GM19452 (cell line): ENCODE measurements around the gene FBXL7.

Experiments used
- ATAC-seq: cut with Tn5 transposase; IDR thresholded peaks from one replicate; pipeline ENCODE4 v1.9.1; 2021; ENCODE audit not compliant: unreplicated experiment

The FBXL7 gene

DNA sequence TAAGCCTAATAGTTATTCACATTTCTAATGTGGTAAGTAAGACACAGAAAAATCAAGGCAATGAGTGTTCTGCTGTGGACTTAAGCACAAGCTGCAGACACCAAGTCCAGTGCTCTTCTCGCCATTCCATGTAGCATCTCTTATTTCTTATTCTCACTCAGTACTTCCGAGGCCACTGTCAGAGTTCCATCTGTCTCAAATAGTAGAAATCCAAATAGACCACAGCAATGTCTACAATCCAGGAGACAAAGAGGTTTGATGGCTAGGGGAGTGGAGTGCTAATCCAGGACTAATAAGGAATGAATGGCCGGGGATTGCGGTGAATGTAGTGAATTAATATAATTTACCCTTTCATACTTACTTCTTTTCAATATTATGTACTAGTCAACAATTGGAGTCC lies 147.3 kb downstream of the FBXL7 start:
- no peak for ATAC-seq

- no peak for ATAC-seq
These were observed 150.3 kb downstream of the FBXL7 start for GRCh38 chr5:15650266-15650665.

- ATAC-seq, result no peak
These were observed 154.8 kb downstream of the FBXL7 start for GRCh38 chr5:15654779-15655178.

DNA sequence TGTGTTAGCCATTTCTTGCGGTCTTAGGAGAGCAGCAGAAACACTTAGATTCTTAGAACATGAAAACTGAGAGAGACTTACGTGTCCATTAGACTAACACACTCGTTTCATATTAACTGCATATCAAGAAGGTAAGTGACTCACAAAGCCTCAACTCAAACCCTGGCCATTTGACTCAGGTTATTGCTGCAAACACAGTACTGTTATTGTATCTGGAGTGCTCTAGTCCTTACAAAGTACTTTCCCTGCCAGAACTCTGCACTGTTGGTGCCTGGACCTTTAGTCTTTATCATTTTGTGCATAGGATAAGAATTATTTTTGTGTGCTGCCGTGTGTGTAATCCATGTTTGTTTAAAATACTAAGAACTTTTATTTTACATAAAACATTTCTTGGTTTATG lies 155.7 kb downstream of the FBXL7 start:
- ATAC-seq, result no peak

DNA sequence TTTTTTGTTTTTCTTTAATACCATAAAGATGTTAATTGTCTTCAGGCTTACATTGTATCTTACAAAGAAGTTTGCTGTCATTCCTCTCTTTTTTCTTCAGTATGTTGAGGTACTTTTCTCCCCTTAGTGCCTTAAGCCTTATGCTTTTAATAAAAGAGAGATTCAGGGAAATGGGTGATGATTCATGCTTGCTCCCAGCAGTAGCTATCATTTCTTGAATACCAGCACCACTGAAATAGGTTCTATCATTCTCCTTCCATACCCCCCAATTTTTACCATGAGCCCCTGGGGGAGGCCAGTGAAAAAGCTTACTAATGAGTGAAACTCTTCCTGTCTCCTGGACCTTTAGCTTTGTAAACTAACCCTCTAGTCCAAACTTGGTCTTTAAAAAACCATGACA lies 165.0 kb downstream of the FBXL7 start:
- ATAC-seq, result no peak

DNA sequence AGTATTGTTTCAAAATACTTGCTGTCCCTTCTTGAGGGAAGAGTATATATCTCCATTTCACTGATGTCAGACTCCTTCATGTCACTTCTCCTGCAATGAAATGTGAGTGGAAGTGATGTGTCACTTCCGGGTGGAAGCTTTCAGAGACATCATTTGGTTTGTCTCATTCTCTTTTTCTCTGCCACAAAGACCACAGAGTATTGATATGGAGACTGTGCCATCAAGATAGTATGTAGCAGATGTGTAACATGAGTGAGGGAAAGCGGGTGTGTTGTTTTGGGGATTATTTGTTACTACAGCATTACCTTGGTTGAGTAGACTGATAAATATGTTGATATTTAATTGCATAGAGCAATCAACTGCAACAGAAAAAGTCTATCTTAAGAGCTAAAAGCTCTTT lies 169.8 kb downstream of the FBXL7 start:
- ATAC-seq, result no peak

DNA sequence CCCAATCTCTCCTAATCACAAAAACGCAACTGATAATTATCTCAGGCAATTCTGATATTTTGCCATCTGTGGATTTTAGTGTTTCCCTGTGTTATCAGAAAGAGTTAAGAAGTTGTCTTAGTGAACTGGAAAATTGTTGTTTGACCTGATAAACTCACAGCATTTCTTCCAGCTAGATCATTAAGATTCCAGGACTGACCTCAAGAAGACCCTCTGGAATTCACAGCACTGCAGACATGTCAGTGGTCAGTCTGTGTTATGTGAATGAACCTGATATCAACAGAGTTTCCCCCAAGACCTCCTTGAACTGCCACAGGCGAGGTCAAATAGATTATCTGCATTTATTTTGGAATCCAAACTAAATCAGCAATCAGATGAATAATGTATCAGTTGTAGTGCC lies 174.7 kb downstream of the FBXL7 start:
- ATAC-seq, result no peak

DNA sequence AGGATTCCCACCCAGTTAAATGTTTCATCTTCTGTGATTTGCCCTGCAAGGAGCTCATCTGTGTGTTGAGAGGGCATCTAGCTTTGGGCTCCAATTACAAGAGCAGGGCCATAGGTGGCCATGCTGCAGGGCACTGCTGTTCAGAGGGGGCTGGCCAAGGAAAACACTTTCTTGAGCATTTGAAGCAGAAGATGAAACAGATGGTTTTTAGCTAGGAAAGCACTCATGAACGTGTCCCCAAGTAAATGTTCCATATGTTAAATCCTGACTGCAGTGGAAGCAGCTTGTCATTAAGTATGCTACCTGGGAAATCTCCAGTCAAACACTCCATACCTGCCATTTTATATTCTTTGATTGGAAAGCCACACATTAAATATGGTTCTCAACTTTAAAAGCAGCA lies 176.6 kb downstream of the FBXL7 start:
- no peak for ATAC-seq

- no peak for ATAC-seq
These were observed 179.2 kb downstream of the FBXL7 start for GRCh38 chr5:15679161-15679560.

DNA sequence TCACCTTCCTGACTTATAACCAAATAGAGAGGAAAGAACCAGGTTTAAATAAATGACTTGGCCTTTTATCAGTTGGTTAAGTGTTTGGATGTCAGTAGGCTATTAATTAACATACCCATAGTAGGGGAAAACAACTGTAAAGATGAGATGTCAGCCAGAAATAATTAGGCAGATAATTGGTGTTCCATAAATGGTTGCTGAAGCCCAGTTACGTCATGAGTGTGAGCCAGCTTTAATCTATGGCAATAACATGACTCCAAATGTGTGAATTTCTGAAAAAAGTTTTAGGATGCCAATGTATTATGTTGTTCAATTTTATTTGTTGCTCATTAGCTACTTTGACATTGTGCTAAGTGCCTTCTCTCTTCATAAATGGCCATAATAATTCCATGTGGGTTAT lies 180.5 kb downstream of the FBXL7 start:
- no peak for ATAC-seq

DNA sequence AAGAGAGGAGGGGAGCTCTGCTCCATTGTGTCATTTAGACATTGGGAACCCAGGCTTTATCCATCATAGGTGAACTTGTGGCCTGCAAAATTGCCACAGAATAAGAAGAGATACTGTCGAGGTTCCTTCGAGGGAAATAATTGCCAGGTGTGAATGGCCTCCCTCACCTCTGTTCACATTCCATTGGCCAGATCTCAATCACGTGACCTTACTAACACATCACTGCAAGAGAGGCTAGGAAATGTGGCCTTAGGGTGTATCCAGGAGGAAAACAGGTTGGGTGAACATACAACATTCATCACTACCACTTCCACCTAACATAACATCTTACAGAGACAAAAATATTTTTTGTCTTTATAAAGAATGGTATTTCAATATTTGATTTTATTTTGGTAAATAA lies 182.1 kb downstream of the FBXL7 start:
- ATAC-seq, result no peak

DNA sequence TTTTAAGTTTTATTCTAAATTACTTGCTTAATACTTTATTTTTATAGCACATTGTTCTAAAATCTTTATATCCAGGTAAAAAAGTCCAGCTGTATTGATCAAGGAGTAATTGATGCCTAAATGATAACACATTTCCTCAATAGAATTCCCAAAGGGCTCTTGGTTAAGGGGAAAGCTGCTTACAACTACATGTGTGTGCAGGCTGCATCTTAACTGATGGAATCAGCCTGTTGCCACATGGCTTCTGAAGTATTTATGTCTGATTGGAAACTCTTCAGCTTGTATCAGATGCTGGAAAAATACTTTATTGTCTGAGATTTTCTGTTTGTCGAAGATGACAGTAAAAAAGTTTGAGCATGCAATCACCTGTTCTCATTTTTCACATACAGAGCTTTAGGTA lies 182.6 kb downstream of the FBXL7 start:
- ATAC-seq, result no peak

DNA sequence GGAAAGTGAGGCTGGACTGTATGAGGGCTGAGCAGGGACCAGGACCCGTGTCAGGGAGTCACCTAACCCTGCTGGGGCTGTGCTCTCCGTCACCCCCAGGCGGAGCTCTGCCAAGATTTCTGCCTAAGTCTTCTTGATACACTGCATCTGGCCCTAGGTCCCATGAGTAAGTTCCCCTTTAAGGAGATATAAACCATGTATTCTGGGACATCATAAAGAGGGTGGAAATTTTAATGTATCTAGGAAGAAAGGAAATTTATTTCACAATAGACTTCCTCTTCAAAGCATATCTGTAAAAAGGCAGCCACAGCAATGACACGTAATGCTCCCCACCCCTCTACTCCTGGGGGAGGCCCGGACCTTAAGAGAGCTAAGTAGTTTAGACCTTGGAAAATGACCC lies 183.4 kb downstream of the FBXL7 start:
- ATAC-seq, result no peak

GRCh38 chr5:15687401-15687800 lies 187.4 kb downstream of the FBXL7 start:
- no peak for ATAC-seq

GRCh38 chr5:15689836-15690235 lies 189.9 kb downstream of the FBXL7 start:
- no peak for ATAC-seq

GRCh38 chr5:15690611-15691010 lies 190.6 kb downstream of the FBXL7 start:
- no peak for ATAC-seq

DNA sequence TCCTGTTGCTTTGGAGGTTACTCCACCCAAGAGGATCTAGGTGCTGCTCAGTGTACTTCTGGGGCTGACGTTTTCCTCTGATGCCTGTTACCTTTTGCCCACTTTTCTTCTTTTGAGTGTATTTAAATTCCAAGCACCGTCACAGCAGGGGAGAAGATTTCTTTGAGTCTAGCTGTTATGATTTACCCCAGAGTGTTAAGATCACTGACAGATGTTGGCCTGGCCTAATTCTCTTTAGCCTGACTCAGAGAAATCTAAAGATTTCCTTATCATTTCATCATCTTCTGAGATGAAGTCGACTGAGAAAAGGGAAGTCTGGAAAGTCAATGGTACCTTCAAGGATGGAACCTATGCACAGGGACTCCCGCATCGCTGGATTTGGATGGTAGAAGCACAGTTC lies 191.5 kb downstream of the FBXL7 start:
- no peak for ATAC-seq

DNA sequence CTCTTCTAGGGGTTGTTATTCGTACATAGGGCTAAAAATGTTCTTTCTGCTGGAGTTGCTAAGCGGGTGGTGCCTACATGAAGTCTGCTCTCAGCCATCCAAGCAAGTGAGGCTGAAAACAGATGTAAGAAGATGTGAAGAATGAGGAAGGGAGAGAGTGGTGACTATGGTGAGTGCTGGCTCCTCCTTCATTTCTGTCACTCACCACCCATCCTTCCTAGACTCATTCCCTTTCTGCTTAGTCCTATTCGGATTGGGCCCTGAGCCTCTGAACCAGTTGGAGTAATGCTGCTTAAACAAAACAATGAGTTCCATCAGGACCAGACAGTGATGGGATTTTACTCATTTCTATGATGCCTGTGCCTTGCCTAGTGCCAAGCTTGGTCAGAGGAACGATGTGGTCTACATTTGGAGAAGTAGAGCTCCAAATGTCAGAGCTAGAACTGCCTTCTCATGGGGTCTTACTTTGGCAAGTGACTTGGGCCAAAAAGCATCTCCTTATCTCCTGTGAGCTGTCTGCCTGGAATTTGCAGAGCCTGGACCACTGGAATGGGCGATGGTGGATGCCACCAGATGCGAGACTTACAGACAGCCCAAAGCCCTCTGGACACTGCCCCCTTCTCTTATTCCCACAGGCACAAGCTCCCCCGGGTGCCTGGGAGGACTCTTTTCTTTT lies 192.9 kb downstream of the FBXL7 start:
- no peak for ATAC-seq

- ATAC-seq, result no peak
These were observed 193.4 kb downstream of the FBXL7 start for GRCh38 chr5:15693382-15693728.

DNA sequence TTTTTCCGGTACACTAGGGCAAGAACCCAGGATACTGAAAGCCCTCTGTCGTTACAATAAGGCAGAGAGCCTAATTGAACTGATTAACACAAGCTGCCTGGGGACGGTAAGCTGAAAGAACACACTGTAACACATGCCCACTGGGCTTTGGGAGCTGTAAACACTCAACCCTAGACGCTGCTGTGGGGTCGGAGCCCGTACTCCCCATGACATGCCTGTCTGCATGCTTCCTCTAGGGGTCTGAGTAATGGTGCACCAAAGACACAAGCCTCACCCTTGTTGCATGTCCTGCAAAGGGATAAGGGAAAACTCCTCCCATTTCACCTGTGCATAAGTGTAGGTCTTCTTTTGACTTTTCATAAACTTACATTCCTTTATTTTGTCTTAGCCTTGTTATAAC lies 194.0 kb downstream of the FBXL7 start:
- ATAC-seq, result no peak

DNA sequence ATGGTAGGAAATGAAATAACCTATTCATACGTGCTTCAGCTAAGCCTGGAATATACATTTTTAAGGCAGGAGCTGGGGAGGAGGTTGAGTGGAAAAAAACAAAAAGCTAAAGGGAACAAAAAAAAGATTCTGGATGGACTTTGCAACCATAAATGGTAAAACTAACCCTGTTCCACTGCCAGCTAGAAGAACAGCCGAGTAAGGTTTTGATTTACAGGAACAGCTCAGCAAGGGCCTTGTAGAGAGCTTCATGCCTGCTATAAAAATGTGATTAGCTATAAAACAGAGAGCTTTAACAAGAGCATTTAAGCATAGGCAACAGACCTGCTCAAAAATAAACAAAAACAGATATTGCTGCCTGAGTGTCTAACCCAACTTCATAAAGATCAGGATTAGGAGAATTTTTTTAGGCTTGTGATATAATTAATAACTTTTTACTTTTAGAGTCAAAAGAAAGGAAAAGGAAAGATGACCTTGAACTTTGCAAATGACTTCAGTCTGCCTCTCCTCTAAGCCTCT lies 194.8 kb downstream of the FBXL7 start:
- no peak for ATAC-seq

- no peak for ATAC-seq
These were observed 195.3 kb downstream of the FBXL7 start for GRCh38 chr5:15695215-15695731.

DNA sequence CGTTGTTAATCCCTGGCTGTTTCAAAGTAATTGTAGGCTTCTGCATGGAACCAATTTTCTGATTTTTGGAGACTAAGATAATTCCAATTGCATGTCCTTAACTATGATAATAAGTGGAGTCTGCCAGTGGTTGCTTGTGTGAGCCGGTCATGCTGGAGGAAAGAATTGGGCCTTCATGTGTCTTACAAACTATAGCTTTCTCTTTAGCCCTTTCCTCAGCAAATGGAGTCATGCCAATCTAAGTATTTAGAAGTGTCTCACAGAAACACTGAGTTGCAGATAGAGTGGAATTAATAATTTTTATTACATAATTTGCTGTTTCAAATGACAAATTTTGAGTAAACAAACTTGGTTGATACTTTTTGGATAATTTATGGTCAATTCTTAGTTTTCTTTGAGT lies 200.4 kb downstream of the FBXL7 start:
- ATAC-seq, result no peak
